IPS-20b (cell line): ENCODE results near the gene FAM170B.
A peak's percentile ranks its signal among the peaks of the same experiment; 100 is the strongest.

ENCODE experiments used
- H3K27ac ChIP-seq: one replicate; pipeline ENCODE4 v1.5.1; 2013; ENCODE audit warnings: low read length
- H3K27me3 ChIP-seq: 2 replicates; pipeline ENCODE4 v1.6.1; 2013; ENCODE audit warnings: mild to moderate bottlenecking, low read length, inconsistent platforms; ENCODE audit not compliant: insufficient read depth
- H3K36me3 ChIP-seq: 2 replicates; pipeline ENCODE4 v1.6.1; 2013; ENCODE audit warnings: low read depth, mild to moderate bottlenecking, inconsistent platforms, low read length, moderate library complexity; ENCODE audit not compliant: insufficient read depth
- H3K4me1 ChIP-seq: 2 replicates; pipeline ENCODE4 v1.6.1; 2013; ENCODE audit warnings: mild to moderate bottlenecking, control low read depth, inconsistent platforms, low read length, moderate library complexity; ENCODE audit not compliant: insufficient read depth
- H3K4me3 ChIP-seq: 2 replicates; pipeline ENCODE4 v1.5.1; 2013; ENCODE audit warnings: mild to moderate bottlenecking, low read length, inconsistent platforms
- H3K9ac ChIP-seq: 2 replicates; pipeline ENCODE4 v1.6.1; 2013; ENCODE audit warnings: low read depth, mild to moderate bottlenecking, inconsistent platforms, low read length, moderate library complexity
- H3K9me3 ChIP-seq: 2 replicates; pipeline ENCODE4 v1.6.1; 2013; ENCODE audit warnings: mild to moderate bottlenecking, low read depth, low read length, inconsistent platforms; ENCODE audit not compliant: insufficient read depth

The FAM170B gene

GRCh38 chr10:49091450-49092210 is 42.2 kb downstream of the FAM170B start:
- H3K27ac ChIP-seq: no peak overlapping the region
- H3K36me3 ChIP-seq: no peaks in the 10 kb centered on the region
- H3K4me3 ChIP-seq: no peak overlapping the region
- peaks cover 5% of the 10 kb centered on the region; the same call in 1 of the 2 replicates for H3K9me3 ChIP-seq
- H3K4me1 ChIP-seq: no peaks in the 10 kb centered on the region
- H3K9ac ChIP-seq: no peak overlapping the region
- peaks cover 5% of the 10 kb centered on the region; the same call in 1 of the 2 replicates for H3K27me3 ChIP-seq

GRCh38 chr10:49090696-49091380 is 43.0 kb downstream of the FAM170B start:
- Histone ChIP-seq H3K36me3 (no peaks in the 10 kb centered on the region), H3K9ac (no peak overlapping the region), H3K4me3 (no peak overlapping the region), H3K9me3 (peaks cover 9% of the 10 kb centered on the region; the same call in 1 of the 2 replicates), H3K4me1 (no peaks in the 10 kb centered on the region), H3K27me3 (peaks cover 5% of the 10 kb centered on the region; the same call in 1 of the 2 replicates), H3K27ac (no peak overlapping the region)

- peaks cover 5% of the 10 kb centered on the region; the same call in 1 of the 2 replicates for H3K27me3 ChIP-seq
- H3K4me3 ChIP-seq: no peak overlapping the region
- no peak overlapping the region for H3K27ac ChIP-seq
- no peaks in the 10 kb centered on the region for H3K36me3 ChIP-seq
- no peaks in the 10 kb centered on the region for H3K4me1 ChIP-seq
- no peak overlapping the region for H3K9ac ChIP-seq
- H3K9me3 ChIP-seq: peaks cover 9% of the 10 kb centered on the region; the same call in 1 of the 2 replicates
These were observed 43.6 kb downstream of the FAM170B start for GRCh38 chr10:49090189-49090575.

- H3K9me3 ChIP-seq: peaks cover 9% of the 10 kb centered on the region; the same call in 1 of the 2 replicates
- no peaks in the 10 kb centered on the region for H3K4me1 ChIP-seq
- H3K36me3 ChIP-seq: no peaks in the 10 kb centered on the region
- H3K9ac ChIP-seq: no peak overlapping the region
- no peak overlapping the region for H3K4me3 ChIP-seq
- H3K27me3 ChIP-seq: peaks cover 5% of the 10 kb centered on the region; the same call in 1 of the 2 replicates
- H3K27ac ChIP-seq: no peak overlapping the region
These were observed 44.1 kb downstream of the FAM170B start for GRCh38 chr10:49089557-49090188.

- peaks cover 5% of the 10 kb centered on the region; the same call in 1 of the 2 replicates for H3K27me3 ChIP-seq
- H3K4me3 ChIP-seq: no peak overlapping the region
- H3K27ac ChIP-seq: no peak overlapping the region
- no peaks in the 10 kb centered on the region for H3K36me3 ChIP-seq
- H3K9me3 ChIP-seq: peaks cover 9% of the 10 kb centered on the region; the same call in 1 of the 2 replicates
- no peak overlapping the region for H3K9ac ChIP-seq
- no peaks in the 10 kb centered on the region for H3K4me1 ChIP-seq
These were observed 44.7 kb downstream of the FAM170B start for GRCh38 chr10:49089152-49089551.

- no peak overlapping the region for H3K4me3 ChIP-seq
- H3K9me3 ChIP-seq: peaks cover 9% of the 10 kb centered on the region; the same call in 1 of the 2 replicates
- H3K9ac ChIP-seq: no peak overlapping the region
- H3K4me1 ChIP-seq: peaks cover 2% of the 10 kb centered on the region; the same call in 1 of the 2 replicates
- H3K27me3 ChIP-seq: peaks cover 5% of the 10 kb centered on the region; the same call in 1 of the 2 replicates
- no peak overlapping the region for H3K27ac ChIP-seq
- H3K36me3 ChIP-seq: no peaks in the 10 kb centered on the region
These were observed 46.9 kb downstream of the FAM170B start for GRCh38 chr10:49086889-49087288.

- no peak overlapping the region for H3K4me3 ChIP-seq
- peaks cover 12% of the 10 kb centered on the region; the same call in 1 of the 2 replicates for H3K27me3 ChIP-seq
- H3K9ac ChIP-seq: no peak overlapping the region
- no peaks in the 10 kb centered on the region for H3K36me3 ChIP-seq
- H3K9me3 ChIP-seq: peaks cover 9% of the 10 kb centered on the region; the same call in 1 of the 2 replicates
- peaks cover 12% of the 10 kb centered on the region; the same call in 1 of the 2 replicates for H3K4me1 ChIP-seq
- no peak overlapping the region for H3K27ac ChIP-seq
These were observed 50.6 kb downstream of the FAM170B start for GRCh38 chr10:49083261-49083660.

GRCh38 chr10:49082766-49083165 is 51.1 kb downstream of the FAM170B start:
- no peak overlapping the region for H3K27ac ChIP-seq
- no peak overlapping the region for H3K4me3 ChIP-seq
- peaks cover 9% of the 10 kb centered on the region; the same call in 1 of the 2 replicates for H3K9me3 ChIP-seq
- no peak overlapping the region for H3K9ac ChIP-seq
- H3K4me1 ChIP-seq: peaks cover 12% of the 10 kb centered on the region; the same call in 1 of the 2 replicates
- peaks cover 12% of the 10 kb centered on the region; the same call in 1 of the 2 replicates for H3K27me3 ChIP-seq
- no peaks in the 10 kb centered on the region for H3K36me3 ChIP-seq

- peaks cover 12% of the 10 kb centered on the region; the same call in 1 of the 2 replicates for H3K4me1 ChIP-seq
- H3K27me3 ChIP-seq: peaks cover 12% of the 10 kb centered on the region; the same call in 1 of the 2 replicates
- no peak overlapping the region for H3K27ac ChIP-seq
- 0 out of 2 replicates have a peak overlapping the region, but pooled peaks have one; percentile 24 for H3K4me3 ChIP-seq
- H3K9ac ChIP-seq: peak overlapping the region; percentile 33; the same call in 1 of the 2 replicates
- no peaks in the 10 kb centered on the region for H3K36me3 ChIP-seq
- H3K9me3 ChIP-seq: peaks cover 5% of the 10 kb centered on the region; the same call in 1 of the 2 replicates
These were observed 52.1 kb downstream of the FAM170B start for GRCh38 chr10:49081547-49082275.
